Amniotic epithelial cell (primary cell): ENCODE measurements around the gene ZNF407.

Source experiments
- DNase-seq: peaks from one replicate; pipeline ENCODE4 v3.0.0-alpha.2; 2010; ENCODE audit warnings: low read depth

The ZNF407 gene

GRCh38 chr18:74579496-74580065 lies 18.1 kb upstream of the ZNF407 start:
- no peak for DNase-seq

- DNase-seq, result no peak
Measured at GRCh38 chr18:74582642-74583041, 15.0 kb upstream of the ZNF407 start.

GRCh38 chr18:74587441-74587840 lies 10.2 kb upstream of the ZNF407 start:
- no peak for DNase-seq

GRCh38 chr18:74589021-74589420 lies 8.6 kb upstream of the ZNF407 start:
- DNase-seq, result no peak

- no peak for DNase-seq
Measured at GRCh38 chr18:74589811-74590210, 7.9 kb upstream of the ZNF407 start.

GRCh38 chr18:74590671-74591070 lies 7.0 kb upstream of the ZNF407 start:
- no peak for DNase-seq

GRCh38 chr18:74595431-74595830 lies 2.2 kb upstream of the ZNF407 start:
- no peak for DNase-seq

- DNase-seq, result peak; percentile 70
Measured at GRCh38 chr18:74597034-74597661, 522 bp upstream of the ZNF407 start.

GRCh38 chr18:74598350-74599001 lies 806 bp downstream of the ZNF407 start:
- peak; percentile 29 for DNase-seq

- no peak for DNase-seq
Measured at GRCh38 chr18:74604361-74604760, 6.7 kb downstream of the ZNF407 start.

GRCh38 chr18:74604774-74605173 lies 7.1 kb downstream of the ZNF407 start:
- DNase-seq, result no peak

- DNase-seq, result no peak
Measured at GRCh38 chr18:74608681-74609080, 11.0 kb downstream of the ZNF407 start.

- DNase-seq, result peak; percentile 84
Measured at GRCh38 chr18:74609535-74609934, 11.9 kb downstream of the ZNF407 start.

GRCh38 chr18:74610051-74610615 lies 12.5 kb downstream of the ZNF407 start:
- DNase-seq, result no peak

- no peak for DNase-seq
Measured at GRCh38 chr18:74610860-74611259, 13.2 kb downstream of the ZNF407 start.

GRCh38 chr18:74611765-74612164 lies 14.1 kb downstream of the ZNF407 start:
- DNase-seq, result no peak

- no peak for DNase-seq
Measured at GRCh38 chr18:74613381-74613780, 15.7 kb downstream of the ZNF407 start.

- no peak for DNase-seq
Measured at GRCh38 chr18:74616494-74616893, 18.8 kb downstream of the ZNF407 start.

- no peak for DNase-seq
Measured at GRCh38 chr18:74617486-74617885, 19.8 kb downstream of the ZNF407 start.

GRCh38 chr18:74622072-74622471 lies 24.4 kb downstream of the ZNF407 start:
- DNase-seq, result no peak

- DNase-seq, result no peak
Measured at GRCh38 chr18:74623047-74623816, 25.6 kb downstream of the ZNF407 start.

GRCh38 chr18:74624466-74624865 lies 26.8 kb downstream of the ZNF407 start:
- DNase-seq, result no peak

- DNase-seq, result peak; percentile 24
Measured at GRCh38 chr18:74625157-74625556, 27.5 kb downstream of the ZNF407 start.
